ENCODE results near the gene GABBR2.
A peak's percentile ranks its signal among the peaks of the same experiment; 100 is the strongest.
"Not testable (repeated sequence)": the region's sequence is repeated elsewhere in the genome, so short reads cannot be mapped to it uniquely, and the experiment has no call there.

GABBR2 gene

DNA sequence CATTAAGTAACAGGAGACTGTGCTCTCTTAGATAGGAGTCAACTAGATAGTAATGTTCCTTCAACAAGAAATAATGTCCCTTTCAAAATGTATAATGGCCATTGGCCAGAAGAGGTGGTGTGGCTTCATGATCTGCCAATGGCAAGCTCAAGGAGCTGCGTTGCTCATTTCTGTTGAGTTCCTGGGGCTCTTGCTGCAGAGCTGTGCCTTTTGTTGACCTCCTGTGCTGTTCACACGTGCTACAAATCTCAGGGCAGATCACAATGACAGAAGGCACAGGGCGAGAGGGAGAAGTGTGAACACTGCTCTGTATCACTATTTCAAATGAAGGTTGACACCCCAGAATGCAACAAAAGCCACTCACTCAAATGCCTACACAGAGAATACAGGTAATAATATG is 437.3 kb downstream of the GABBR2 start:
- DNase-seq, result no peak

DNA sequence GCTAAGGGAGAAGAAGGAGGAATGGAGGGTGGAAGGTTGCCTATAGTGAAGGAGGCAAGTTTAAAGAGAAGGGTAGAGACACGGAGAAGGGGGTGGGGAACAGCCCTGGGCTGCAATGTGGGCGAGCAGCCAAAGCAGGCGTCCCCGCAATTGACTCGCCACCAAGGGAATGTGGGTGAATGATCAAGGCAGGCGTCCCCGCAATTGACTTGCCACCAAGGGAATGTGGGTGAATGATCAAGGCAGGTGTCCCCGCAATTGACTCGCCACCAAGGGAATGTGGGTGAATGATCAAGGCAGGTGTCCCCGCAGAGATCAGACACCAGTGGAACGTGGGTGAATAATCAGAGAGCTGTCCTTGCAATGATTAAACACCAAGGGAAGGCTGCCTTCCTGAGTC is 438.5 kb downstream of the GABBR2 start:
- DNase-seq, result not testable (repeated sequence)

DNA sequence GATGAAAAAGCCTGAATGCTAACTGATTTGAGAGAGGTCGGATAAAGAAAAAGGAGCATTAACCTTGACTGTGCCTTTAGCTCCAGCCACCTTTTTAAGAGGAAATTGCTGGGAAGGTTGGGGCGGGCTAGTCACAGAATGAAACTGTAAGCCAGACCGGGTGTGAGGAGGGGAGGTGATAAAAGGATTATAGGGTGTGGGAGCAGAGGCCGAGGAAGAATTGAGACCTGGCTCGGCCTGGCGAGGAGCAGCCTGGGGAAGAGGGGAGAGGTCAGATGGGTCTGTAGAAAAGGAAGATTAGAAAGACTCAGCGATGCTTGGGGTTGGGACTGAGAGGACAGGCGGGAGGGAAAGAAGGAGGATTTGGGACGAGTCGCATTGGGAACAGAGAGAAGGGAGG is 439.1 kb downstream of the GABBR2 start:
- DNase-seq, result not testable (repeated sequence)

DNA sequence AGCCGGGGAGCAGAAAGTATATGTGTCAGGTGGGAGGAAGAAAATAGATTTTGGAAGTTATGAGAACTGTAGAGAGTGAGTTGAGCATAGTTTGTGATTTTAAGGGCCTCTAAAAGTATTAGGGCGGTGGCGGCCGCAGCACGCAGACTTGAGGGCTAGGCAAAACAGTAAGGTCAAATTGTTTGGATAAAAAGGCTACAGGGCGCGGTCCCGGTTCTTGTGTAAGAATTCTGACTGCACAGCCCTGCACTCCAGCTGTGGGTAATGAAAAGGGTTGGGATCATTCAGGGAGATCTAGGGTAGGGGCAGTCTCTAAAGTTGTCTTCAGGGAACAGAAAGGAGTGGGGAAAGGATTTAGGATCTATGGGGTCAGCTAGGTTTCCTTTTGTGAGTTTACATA is 441.2 kb downstream of the GABBR2 start:
- not testable (repeated sequence) for DNase-seq

GRCh38 chr9:98264516-98264915 is 444.2 kb downstream of the GABBR2 start:
- no peak for DNase-seq

GRCh38 chr9:98263482-98264357 is 445.0 kb downstream of the GABBR2 start:
- DNase-seq, result peak; percentile 82

DNA sequence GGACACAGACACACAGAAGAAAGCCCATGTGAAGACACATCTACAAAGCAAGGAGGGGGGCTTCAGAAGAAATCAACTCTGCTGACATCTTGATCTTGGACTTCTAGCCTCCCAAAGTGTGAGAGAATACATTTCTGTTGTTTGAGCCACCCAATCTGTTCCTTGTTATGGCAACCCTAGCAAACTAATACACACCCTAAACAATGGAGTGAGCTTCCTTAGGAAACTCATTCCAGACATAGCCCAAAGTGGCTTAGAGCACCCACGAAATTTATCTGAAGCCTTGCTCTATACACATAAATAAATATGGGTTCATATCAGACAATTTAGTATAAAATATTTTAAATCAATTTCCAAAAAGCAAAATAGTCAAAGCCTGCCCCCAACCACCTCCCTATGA is 445.7 kb downstream of the GABBR2 start:
- DNase-seq, result no peak

GRCh38 chr9:98262056-98262455 is 446.7 kb downstream of the GABBR2 start:
- no peak for DNase-seq

DNA sequence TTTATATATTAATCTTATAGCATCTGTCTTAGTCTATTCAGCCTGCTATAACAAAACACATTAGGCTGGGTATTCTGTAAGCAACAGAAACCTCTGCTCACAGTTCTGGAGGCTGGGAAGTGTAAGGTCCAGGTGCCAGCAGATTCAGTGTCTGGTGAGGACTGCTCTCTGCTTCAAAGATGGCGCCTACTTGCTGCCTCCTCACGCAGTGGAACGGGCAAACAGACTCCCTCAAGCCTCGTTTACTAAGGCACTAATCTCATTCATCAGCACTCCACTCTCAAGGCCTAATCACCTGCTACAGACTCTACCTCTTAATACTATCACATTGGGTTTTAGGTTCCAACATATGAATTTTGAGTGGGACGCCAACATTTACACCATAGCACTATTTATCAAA is 448.1 kb downstream of the GABBR2 start:
- no peak for DNase-seq

GRCh38 chr9:98259791-98260190 is 448.9 kb downstream of the GABBR2 start:
- no peak for DNase-seq

GRCh38 chr9:98256756-98257155 is 452.0 kb downstream of the GABBR2 start:
- peak; percentile 42 for DNase-seq

GRCh38 chr9:98255578-98256296 is 453.0 kb downstream of the GABBR2 start, which contains the start of gene TBC1D2:
Gene TBC1D2 (minus strand): TSS chr9:98255649. CDS start chr9:98255541, 108 bp downstream.
- peak; percentile 99 for DNase-seq

- DNase-seq, result no peak
These were observed 453.6 kb downstream of the GABBR2 start for GRCh38 chr9:98255061-98255577.

- no peak for DNase-seq
These were observed 454.3 kb downstream of the GABBR2 start for GRCh38 chr9:98254228-98255060.

GRCh38 chr9:98253565-98253964 is 455.2 kb downstream of the GABBR2 start:
- no peak for DNase-seq

- DNase-seq, result no peak
These were observed 457.2 kb downstream of the GABBR2 start for GRCh38 chr9:98251551-98251950.

DNA sequence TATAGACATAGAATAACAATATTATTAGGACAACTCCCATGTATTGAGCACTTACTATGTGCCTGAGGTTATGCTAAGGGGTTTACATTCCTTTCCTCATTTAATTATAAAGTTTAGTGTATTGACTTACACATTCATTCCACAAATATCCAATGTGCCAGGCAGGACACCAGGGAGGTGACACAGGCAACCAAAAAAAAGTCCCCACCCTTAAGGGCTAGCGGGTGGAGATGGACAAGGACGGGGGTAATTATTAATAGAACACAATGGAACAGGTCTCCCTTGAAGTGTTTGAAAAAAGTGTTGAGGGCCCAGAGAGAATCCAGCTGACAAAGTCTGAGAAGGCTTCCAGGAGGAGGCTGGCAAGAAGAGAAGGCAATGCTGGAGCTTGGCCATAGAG is 459.0 kb downstream of the GABBR2 start:
- DNase-seq, result no peak

- DNase-seq, result no peak
These were observed 459.8 kb downstream of the GABBR2 start for GRCh38 chr9:98248737-98249474.

DNA sequence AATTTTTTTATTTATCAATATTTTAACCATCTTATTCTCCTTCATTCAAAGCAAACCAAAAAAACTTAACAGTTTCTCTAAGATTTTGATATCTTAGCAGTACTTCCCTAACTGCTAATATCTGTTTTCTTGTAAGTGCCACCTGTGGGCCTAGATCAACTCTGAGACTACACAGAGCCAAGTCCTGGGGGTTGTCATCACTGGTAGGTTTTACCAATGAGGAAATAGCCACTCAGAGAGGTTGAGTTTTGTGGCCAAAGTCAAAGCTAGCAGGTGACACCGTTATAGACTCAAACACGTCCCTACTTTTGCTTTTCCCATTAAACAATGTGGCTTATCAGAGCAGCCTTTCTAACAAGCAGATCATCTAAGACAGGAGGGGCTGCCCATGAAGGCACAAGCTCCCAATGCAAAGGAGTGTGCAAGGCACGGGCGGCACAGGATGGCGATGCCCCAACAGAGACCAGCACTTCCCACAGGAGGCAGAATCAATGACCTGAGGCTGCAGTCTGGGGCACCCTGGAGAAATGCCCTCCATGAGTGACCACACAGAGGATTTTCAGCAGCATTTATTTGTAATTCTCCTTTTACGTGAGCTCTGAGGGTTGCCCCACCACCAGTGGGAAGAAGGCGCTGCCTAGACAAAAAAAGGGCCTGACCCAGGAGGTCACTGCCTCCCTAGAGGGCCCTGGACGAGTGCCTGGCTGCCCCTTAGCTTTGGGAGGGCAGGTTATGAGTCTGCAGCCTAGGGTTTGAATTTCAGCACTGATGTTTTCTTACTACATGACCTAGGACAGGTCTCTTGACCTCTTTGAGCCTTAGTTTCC is 460.7 kb downstream of the GABBR2 start:
- DNase-seq, result no peak

DNA sequence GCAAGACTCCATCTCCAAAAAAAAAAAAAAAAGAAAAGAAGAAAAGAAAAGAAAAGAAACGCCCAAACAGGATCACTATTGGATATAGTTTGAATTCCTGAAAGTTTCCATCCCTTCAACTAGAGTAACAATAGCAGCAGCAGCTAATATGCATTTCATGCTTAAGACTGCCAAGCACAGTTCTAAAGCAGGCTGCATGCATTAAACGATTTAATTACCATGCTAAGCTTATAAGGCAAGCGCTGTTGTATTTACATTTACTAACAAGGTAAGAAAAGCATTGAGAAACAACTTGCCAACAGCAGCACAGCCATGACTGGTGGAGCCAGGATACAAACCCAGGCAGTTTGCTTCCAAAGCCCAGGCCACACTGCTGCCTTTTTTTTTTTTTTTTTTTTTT is 466.3 kb downstream of the GABBR2 start:
- no peak for DNase-seq
